ENCODE results near the gene MAML2. TPM values are rescaled to one million over a fixed set of nuclear protein-coding genes. Genes with fewer than 3 reads are reported as not detected.

Gene MAML2
- total RNA-seq, 4 donors from 2014 or later: 34.2 to 49.8 (median 44.4) TPM

DNA sequence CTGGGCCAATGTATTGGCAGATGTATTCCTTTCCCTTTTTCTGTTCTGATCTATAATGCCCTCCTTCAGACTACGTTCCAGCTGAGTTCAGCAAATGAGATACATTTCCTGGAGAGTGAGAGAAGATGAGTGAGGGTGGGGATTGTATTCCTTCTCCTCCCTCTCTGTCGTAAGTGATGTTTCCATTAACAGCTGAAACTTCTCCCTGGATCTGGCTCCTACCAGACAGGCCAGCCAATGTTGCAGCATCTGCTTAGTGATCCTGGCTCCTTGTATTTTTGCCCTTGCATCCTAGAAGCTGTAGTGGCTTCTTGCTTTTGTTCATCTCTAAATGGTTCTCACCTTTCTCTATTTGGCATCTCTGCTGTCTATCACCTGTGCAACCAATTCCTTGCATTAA is 370.9 kb downstream of the MAML2 start:
- no peak for ATAC-seq (ENCODE audit: low FRiP score)

DNA sequence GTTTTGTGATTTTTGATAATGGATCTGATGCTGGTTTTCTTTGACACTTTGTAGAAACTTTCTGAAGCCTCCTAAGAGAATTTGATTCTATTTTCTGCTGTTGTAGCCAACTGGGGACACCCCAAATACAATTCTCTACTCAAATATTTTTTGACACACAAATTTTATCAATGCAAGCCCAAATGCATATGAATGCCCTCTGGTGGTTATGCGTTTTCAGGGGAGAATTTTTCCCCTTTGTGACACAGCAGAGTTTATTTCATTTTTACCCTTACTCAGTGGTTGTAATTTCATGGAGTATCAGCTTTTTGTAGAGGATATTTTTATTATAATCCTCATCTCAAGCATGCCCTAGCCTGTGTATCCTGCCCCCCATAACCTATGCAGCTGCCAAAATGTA is 374.4 kb downstream of the MAML2 start:
- DNase-seq (ENCODE audit: low spot score) (no peak), ATAC-seq (ENCODE audit: low FRiP score) (no peak)
- TF ChIP-seq, protein P1, sequence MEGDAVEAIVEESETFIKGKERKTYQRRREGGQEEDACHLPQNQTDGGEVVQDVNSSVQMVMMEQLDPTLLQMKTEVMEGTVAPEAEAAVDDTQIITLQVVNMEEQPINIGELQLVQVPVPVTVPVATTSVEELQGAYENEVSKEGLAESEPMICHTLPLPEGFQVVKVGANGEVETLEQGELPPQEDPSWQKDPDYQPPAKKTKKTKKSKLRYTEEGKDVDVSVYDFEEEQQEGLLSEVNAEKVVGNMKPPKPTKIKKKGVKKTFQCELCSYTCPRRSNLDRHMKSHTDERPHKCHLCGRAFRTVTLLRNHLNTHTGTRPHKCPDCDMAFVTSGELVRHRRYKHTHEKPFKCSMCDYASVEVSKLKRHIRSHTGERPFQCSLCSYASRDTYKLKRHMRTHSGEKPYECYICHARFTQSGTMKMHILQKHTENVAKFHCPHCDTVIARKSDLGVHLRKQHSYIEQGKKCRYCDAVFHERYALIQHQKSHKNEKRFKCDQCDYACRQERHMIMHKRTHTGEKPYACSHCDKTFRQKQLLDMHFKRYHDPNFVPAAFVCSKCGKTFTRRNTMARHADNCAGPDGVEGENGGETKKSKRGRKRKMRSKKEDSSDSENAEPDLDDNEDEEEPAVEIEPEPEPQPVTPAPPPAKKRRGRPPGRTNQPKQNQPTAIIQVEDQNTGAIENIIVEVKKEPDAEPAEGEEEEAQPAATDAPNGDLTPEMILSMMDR (IDR thresholded peaks at IDR 0.05): no peak

More for the DNA sequence above, 370.9 kb downstream of the MAML2 start:
- TF ChIP-seq, protein P1 (IDR thresholded peaks at IDR 0.05): no peak
- no peak for DNase-seq (ENCODE audit: low spot score)

DNA sequence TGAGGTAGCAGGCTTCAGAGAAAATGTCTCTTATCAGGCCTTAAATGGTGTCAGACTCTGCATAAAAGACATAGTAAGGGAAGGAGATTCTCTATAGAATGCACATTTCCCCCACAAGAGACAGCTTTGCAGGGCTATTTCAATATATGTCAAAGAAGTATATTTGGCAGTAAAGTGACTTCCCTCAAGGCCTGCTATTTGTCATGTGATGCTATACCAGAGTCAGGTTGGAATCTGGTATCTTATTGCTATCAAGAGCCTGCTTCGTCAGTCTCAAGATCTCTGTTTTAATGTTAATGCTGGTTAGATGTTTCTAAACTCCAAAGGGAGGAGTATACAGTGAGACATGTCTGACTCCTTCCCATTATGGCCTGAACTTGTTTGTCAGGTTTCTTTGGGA is 378.7 kb downstream of the MAML2 start:
- ATAC-seq (ENCODE audit: low FRiP score): no peak
- DNase-seq (ENCODE audit: low spot score): no peak
- TF ChIP-seq, protein P1 (IDR thresholded peaks at IDR 0.05): no peak

DNA sequence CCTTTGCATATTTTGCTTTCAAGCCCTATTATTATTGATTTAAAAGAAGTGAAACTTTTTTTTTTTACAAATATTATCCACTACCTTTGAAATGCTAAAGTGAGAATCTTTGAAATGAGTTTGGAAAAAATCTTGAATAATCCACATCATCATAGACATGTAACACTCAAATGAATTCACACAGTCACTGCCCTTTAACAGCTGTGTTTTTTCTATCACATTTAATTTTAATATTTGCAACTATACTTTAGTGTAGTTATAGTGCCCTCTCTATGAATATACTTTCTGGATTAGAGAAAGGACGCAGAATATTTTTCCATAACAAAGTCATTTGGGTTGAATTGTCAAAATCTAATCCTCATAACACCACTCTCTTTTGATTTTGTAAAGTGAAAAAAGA is 381.2 kb downstream of the MAML2 start:
- no peak for DNase-seq (ENCODE audit: low spot score)
- no peak for ATAC-seq (ENCODE audit: low FRiP score)
- TF ChIP-seq, protein P1 (IDR thresholded peaks at IDR 0.05): no peak

DNA sequence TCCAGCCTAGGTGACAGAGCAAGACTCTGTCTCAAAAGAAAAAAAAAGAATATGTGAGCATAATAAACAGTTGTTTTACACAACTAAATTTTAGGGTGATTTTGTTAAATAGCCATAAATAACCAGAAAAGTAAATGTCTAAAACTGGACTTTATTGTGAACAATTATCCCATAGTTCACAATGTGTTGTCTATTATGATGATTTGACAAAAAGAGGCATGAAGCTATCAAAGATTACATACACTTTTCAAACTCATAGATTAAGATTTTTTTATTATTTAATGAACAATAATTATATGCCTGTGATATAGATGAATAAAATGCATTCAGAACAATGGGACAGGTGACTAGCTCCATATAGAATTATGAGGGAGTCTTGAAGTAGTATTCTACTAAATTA is 392.1 kb downstream of the MAML2 start:
- ATAC-seq (ENCODE audit: low FRiP score) (no peak), DNase-seq (ENCODE audit: low spot score) (no peak)
- TF ChIP-seq, protein P1 (IDR thresholded peaks at IDR 0.05): no peak

DNA sequence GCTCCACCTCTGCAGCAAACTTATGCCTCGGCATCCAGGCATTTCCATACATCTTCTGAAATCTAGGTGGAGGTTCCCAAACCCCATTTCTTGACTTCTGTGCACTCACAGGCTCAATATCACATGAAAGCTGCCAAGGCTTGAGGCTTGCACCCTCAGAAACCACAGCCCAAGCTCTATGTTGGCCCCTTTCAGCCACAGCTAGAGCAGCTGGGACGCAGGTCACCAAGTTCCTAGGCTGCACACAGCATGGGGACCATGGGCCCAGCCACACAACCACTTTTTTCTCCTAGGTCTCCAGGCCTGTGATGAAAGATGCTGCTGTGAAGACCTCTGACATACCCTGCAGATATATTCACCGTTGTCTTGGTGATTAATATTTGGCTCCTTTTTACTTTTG is 394.4 kb downstream of the MAML2 start:
- no peak for DNase-seq (ENCODE audit: low spot score)
- ATAC-seq (ENCODE audit: low FRiP score): no peak
- TF ChIP-seq, protein P1 (IDR thresholded peaks at IDR 0.05): no peak

DNA sequence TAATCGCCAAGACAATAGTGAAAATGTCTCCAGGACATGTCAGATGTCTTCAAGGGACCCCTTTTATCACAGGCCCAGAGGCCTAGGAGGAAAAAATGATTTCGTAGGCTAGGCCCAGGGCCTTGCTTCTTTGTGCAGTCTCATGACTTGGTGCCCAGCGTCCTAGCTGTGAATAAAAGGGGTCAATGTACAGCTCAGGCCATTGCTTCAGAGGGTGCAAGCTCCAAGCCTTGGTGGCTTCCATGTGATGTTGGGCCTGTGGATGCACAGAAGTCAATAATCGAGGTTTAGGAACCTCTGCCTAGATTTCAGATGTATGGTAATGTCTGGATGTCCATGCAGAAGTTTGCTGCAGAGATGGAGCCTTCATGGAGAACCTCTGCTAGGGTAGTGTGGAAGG is 398.4 kb downstream of the MAML2 start:
- DNase-seq (ENCODE audit: low spot score) (no peak), ATAC-seq (ENCODE audit: low FRiP score) (no peak)
- TF ChIP-seq, protein P1 (IDR thresholded peaks at IDR 0.05): no peak

Data from omental fat pad (tissue), 4 donors.